UCSD-AML1 (cell line): ENCODE results near the gene ALCAM.

Source experiments
- DNase-seq: peaks from one replicate; lab custom pipeline; 2025; ENCODE audit not compliant: unreplicated experiment; lab: John Stamatoyannopoulos, UW

ALCAM gene

DNA sequence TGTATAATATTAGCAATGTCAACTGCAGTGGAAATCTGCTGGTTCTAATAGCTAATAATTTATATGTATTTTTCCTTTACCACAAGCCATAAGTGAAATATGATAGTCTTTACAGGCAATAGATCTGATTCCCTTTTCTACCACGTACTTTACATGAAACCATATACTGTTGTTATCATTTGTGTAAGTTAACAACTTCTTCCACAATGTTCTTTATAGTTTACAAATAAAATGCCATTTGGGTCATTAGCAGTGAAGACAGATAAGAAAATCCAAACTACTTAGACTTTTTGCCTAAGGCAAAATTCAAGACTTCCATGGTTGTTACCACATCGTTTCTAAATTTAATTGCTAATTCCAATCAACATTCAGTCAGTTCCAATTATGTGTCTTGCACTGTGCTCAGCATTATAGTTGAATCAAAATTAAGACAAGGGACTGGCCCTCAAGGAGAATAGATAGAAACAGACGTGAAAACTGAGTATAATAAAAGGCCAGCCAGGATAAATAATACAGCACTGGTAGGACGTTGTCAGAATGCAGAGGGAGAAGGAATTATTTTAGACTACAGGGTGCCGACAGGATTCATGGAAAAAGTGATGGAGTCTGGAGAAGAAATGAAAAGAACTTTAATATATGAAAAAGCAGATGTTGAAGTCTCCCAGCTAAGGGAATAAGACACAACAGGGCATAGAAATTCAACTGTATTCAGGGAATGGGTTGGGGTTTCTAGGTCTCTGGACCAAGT is 249.8 kb downstream of the ALCAM start:
- DNase-seq: no peak

DNA sequence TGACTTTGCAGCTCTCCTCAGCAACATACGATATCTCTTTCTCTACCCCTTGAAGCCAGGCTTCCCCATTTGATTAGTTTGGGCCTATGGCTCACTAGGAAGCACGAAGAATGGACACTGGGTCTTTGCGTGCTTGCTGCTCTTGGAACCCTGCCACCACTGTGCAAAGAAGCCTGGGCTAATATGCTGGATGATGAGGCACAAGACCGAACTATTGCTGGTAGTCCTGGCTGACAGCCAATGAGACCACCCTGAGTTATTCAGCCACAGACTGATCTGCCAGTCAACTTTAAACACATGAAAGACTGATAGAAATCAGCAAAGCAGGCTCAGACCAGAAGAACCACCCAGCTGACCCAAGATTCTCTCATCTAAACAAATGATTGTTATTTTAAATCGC is 251.8 kb downstream of the ALCAM start:
- no peak for DNase-seq

DNA sequence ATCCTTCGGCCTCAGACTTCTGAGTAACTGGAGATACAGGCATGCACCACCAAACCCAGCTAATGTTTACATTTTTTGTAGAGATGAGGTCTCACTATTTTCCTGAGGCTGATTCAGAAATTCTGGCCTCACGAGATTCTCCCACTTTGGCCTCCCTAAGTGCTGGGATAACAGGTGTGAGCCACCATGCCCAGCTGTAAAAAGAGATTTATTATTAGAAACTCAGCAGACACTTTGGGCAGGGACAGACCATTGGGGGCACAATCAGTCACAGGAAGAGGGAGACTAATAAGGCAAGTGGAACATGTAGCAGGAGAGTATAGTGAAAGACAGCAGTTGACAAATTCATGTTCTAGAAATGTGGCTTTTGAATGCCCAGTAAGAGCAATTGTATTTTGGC is 252.9 kb downstream of the ALCAM start:
- no peak for DNase-seq

DNA sequence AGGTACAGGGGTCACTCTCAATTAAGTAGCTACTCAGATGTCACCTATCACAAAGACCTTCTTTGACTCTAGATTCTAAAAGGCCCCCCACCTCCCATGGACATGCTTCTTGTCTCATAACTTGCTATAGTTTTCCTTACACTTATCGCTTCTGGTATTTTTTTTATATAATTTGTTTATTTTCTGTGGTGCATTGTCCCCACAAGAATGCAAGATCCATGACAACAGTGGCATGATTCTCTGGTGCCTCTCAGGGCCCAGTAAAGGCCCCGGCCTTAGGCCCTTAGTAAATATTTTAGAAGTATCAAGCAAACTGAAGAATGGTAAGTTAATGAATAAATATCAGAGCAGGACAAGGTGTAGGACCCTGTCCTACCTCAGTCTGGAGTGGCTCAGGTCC is 253.5 kb downstream of the ALCAM start:
- DNase-seq: no peak

DNA sequence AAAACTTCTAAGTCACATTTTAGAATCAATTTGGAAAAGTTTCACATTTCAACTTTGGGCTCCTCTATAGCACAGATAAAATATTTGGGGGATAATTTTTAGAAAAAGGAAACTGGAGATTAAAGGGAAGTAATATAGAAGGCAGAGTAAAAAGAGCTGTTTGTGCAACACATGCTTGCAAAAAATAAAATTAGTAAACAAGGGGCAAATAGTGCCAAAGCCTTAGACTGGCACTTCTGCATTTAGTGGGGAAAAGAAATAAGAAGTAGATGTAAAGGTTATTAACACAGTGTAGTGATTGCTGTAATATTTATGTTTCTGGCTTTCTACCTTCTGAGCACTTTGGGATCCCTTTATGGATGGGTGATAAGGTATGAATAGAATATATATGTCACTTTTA is 255.5 kb downstream of the ALCAM start:
- DNase-seq: no peak
